GM18867 (cell line): ENCODE results near the gene GPR146.

Source experiments
- ATAC-seq: cut with Tn5 transposase; IDR thresholded peaks from one replicate; pipeline ENCODE4 v1.9.1; 2021; ENCODE audit warnings: mild to moderate bottlenecking, moderate library complexity; ENCODE audit not compliant: unreplicated experiment

Gene GPR146

DNA sequence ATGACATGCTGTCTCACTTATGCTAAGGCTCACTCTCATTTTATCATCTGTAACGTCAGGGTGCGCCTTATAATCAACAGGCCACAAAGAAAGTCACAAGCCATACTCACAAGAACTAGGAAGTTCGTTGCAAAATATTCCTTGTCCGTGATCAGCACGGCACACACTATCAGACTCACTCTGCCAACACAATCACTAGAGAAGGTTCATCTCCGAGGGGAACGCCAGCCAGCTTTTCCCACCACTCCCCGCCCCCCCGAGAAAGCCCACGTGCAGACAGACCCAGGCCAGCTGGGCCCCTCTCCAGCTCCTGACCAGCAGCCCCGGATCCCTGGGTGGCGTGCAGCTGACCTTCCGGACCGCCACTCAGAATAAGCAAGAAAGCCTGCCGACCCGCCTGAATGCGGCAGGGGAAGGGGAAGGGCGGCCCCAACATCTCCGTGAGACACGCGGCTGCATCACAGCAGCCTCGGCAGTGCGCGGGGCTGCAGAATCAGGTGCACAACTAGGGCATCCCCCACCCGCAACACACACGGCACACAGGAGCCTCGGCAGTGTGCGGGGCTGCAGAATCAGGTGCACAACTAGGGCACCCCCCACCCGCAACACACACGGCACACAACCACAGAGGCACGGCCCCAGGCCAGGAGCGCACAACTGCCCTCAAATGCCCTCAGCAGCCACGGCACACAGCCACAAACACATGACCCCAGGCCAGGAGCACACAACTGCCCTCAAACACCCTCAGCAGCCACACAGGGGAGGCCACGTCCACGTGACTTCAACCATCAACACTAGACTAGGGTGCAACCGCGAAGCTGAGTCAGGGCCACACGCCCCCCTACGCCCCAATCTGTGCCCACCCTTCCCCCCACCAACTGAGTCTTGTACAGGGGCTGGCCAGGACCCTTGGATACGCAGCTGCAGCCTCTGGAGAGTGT is 2.5 kb upstream of the GPR146 start:
- ATAC-seq = no peak

DNA sequence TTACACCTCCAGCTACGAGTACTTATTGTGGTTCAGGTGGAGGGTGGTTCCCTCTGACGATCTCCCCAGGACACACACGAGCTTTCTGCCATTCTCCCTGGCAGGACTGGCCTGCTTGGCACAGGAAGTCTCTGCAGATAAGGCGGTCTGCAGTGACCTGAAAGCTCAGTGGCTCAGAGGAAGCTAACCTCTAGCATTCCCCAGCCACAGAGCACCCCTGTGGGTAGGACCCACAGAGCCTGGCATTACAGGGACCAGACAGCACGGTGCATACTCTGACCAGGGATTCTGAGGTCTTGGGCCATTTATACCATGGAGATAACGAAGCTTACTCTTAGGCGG is 1.9 kb upstream of the GPR146 start:
- ATAC-seq = no peak

DNA sequence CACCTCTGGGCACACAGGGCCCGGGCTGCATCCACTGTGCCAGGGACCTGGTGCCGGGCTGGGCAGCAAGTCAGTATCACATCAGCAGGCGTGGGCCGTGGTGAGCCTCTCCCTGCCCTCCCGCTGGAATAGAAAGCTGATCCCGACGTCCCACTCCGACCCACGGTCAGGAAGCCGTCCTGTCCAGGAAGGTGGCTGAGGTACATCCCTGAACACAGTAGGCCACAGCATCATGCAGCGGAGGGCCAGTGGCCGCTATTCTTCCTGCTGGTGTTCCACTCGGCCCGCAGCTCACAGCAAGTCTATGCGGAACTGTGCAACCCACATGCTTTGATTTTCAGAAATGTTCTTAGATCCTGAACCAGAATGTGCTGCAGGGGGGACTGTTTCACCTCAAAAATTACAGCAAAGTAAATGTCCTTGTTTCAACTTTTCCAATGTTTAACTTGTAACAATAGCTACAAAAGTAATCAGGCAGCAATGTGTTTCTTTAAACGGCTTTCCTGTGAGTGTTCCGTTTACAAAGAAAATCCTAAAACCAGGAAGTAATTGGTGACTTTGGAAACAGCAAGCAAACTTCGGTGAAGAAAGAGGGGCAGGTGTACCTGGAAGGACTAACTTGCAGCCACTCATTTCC is 676 bp upstream of the GPR146 start:
- no peak for ATAC-seq

DNA sequence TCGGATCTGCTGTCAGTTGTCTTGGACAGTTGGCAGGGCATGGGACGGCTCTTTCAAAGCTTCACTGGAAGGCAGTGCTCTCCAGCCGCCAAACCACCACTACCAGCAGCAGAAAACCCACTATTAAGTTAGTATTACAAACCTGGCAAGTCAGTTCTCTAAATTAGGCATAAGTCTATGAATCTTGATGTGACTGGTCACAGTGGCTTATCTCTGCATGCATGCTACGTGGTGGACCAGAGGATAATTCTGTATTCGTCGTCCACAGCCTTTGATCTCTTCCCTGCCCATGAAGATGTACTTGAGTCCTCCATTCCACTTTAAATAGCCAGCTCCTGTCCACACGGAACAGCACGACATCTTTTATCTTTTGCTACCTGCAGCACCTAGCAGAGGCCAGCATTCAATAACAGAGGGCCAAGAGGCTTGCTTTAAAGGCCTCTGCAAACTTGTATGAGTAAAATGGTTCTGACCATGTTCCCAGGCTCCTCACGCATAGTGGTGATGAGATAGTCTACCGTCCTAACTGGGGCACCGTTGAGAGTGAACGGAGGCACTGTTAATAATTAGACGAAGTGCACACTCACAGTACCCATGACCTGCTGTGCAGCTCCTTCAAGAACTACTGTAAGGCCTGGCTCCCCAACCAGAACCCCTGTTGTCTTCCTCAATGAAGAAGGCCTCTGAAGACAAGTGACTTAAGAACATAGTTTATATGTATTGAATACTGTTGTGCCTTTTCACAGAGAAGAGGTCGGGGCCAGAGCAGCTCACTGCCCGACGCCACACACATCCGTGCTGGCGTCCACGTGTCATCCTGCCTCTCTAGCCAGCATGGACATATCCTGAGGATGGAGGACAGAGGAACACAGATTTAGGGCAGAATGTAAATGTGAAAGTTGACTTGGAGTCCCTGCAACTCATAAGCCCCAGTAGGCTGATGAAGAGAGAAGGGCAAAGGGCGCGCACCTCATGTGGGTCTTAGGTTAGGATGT is 1.0 kb downstream of the GPR146 start:
- no peak for ATAC-seq

DNA sequence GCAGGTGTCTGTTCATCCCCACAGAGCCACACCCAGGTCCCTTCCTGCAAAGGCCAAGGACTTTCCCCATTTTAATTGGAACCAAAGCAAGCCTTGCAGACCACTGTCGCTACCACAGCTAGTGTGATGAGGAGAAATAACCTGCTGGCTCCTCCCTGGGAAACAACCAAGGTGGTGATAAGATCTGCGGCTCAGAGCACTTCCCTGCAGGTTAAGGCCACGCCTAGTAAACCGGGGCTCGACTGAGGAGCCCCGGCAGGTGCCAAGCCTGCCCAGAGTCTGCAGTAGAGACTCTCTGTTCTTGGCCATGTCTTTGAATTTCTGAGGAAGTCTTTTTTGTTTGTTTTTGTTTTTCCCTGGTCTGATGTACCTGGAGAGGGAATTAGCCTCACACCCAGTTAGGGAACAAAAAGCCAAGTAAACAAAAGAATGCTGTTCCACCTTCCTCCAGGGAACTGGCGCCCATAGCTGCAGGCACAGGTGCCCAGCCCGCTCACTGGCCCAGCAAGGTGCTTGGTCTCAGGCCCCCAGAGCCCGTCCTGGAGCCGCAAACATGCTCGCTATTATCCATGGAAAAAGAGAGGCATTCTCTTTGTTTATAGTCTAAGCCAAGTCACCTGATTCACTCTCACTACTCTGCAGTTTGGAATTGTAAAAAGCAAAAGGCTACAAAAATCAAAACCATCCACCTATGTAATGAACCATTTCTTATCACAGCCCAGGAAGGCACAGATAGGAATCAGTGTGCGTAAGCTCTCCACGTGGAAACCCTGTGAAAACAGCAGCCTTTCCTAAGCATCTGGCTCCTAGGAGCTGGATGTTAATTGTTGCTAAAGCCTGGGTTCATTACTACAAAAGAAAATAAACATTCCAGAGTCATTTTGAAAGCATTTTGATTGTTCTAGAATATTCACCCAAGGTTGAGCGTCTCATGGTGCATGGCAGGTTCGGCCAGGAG is 2.7 kb downstream of the GPR146 start:
- ATAC-seq = no peak

DNA sequence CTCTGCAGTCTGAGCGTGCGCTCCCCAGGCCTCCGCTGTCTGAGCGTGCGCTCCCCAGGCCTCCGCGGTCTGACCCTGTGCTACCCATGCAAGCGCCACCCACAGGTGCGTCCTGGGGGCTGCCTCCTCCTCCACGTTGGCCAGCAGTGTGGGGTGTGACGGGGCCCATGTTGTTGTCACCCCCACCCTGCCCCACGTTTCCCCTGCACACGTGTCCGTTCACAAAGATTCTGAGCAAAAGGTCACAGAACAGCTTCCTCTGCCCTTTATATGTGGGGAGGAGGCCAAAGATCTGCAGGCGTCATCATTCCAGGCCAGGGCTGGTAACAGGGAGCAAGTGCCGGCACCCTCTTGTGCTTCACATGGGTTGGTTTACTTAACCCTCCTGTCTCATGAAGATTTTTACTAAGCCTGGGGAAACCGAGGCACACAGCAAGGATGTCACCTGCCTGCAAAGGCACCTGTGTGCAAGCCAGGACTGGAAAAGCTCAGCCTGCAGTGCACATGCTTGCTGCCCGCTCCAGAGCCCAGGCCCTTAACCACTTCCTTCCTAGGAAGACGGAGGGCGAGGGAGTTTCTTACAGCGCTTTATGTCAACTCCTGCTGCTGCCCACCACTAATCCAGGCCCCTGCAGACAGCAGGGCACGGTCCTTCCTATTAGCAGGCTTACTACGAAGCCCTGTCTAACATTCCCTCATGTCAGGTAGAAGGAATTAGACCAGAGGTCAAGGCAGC is 4.8 kb downstream of the GPR146 start:
- no peak for ATAC-seq

DNA sequence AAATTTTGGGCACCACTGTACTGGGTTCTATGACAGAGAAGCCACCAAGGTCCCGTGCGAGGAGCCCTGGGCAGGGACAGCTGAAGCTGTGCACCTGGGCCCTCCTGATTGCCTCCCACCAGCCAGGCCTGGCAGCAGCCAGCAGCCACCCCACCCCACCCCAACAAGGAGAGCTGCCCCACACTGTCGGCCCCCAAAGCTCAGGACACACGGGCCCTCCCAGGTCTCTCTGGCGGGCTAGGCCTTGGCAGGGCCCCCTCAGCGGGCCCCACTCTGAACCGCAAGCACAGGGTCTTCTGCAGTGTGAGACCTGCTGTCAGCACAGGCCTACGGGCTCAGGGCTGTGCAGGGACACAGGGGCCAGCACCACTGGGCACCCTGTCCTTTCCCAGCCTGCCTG is 5.5 kb downstream of the GPR146 start:
- no peak for ATAC-seq

DNA sequence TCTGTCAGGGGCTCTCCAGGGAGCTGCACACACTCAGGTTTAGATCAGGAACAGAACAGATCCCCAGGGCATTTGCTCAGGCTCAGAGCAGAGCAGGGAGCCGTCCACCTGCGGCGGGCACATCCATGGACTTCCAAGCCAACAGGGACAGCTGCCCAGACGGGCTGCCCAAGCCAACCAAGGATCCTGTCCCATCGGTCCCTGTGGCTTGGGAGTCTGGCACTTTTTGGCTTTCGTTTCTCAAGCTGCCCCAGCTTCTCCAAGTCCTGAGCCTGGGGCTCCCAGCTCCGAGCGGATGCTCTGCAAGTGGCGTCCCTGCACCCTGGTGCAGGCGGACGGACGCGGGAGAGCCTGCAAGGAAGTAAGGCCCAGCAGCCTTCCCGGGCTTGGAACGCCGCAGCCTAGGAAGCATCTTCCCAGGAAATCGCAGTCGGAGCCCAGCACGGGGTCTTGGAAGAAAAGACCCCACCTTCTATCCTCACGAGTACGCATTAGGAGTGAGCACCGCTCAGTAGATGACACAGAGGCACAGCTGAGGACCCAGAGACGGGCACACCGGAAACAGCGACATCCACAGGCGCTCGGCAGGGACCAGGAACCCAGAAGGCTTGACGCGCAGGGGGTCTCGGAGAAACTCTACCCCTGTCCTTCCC is 6.0 kb downstream of the GPR146 start:
- no peak for ATAC-seq

DNA sequence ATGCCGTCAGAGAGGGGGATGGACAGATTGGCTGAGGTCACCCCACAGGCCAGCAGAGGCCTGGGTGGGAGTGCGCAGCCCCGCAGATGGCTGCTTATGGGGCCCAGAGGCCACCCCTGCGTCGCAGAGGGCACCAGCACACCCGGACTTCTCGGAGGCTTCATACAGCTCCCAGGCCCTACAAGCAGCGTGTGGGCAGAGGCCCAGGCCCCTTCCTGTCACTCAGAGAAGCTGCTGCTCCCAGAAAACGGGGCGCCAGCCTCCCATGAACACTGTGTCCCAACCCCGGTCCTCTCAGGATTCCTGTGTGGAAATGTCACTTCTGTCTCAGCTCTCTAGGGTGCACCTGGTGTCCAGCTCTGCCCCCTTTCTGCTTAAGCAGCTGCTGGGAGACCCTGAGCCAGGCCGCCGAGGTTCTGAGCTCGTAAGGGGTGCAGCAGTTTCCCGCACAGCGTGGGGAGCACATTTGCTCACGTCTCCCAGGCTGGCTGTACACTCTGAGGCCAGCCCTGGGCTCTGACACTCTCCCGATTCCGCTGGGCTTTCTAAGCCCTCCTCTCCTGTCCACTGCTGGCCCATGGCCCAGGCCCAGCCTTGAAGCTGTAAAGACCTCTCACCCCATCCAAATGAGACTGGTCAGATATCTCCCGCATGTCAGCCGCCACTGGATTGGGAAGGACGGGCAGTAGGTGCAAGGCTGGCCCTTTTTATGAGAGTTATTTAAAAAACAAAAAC is 6.8 kb downstream of the GPR146 start:
- no peak for ATAC-seq

DNA sequence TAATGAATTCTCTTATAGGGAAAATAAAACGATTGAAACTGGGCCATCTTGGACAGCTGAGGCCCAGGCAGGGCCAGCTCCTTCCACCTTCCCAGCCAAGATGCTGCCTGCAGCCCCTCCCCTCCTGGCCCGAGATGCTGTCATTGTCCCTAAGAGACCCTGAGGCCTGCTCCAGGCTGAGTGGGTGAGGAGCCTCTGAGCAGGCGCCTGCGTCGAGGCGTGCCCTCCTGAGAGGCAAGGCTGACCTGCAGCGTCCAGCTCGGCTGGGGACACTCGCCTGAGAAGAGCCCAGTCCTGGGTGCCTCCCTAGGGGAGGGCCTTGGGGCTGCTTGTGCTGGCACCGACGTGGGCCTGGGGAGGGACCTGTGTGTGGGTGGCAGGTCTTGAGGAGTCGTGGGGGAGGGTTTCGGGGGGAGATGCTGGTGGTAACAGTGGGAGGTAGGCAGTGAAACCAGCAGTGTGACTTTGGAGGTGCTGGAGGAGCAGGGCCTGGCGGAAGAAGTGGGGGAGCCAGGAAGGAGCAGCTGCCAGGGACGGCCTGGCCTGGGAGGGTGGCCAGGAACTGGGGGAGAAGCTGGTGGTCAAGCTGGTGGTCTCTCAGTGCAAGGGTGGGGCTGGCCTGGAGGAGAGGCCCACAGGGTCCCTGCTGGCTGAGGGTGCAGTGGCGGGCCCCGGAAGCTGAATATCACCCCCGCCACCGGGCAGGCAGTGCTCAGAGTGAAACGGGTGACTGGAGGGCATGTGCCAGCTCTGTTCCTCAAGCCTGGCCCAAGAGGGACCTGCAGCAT is 7.9 kb downstream of the GPR146 start:
- ATAC-seq = no peak

DNA sequence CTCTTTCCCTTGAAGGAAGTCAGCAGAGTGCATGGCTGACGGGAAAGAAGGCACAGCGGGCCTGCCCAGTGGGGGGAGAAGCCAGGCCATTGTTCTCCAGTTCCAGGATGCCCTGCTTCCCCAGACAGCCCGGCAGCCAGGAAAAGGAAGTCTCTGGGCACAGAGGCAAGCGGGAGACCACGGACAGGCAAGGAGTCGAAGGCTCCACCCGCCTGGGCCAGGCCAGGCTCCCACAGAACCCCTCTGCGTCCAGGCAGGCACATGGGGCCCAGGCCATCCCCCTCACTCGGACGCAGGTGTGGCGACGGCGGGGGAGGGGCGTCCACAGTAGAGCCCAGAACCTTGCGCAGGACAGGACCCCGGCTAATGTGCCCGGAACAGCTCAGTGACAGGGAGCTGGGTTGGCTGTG is 8.7 kb downstream of the GPR146 start:
- no peak for ATAC-seq

DNA sequence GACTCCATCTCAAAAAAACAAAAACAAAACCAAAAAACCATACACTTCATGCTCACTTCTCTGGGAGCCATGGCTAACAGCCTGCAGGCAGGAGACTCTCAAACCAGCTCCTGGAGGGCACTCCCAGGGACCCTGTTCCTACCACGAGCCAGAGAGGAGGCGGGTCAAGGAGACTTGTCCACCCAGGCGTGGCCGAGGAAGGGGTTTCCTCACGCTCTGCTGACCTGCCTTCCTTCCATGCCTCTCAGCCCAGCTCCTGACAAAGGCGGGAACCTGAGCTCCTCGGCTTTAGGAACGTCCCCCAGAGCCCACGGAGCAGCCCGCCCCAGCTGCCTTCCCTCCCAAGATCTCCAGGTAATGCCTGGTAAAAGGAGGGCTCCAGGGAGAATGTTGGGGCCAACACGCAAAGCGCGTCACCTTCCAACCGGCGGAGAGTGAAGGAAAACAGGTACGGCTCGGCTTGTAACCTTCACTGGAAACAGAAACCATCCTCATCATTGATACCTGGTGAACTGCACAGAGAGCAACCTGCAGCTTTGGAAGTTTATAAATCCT is 9.5 kb downstream of the GPR146 start:
- ATAC-seq = no peak

DNA sequence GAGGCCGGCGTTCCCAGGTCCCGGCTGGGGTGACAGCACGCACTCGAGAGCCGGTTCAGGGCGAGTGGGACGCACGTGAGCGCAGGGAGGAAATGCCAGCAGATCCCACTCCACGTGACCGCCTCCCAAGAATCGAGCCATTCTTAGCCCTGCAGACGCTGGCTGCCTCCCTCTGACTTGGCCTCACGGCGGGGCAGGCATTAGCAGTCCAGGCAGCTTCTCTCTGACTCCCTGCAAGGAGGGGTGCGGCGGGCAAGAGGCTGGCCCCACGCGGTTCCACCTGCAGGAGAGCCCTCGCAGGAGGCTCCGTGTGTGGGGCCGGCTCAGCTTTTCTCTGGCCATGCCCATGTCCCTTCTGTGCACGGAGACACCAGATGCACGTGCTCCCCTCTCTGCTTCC is 10.1 kb downstream of the GPR146 start:
- no peak for ATAC-seq

DNA sequence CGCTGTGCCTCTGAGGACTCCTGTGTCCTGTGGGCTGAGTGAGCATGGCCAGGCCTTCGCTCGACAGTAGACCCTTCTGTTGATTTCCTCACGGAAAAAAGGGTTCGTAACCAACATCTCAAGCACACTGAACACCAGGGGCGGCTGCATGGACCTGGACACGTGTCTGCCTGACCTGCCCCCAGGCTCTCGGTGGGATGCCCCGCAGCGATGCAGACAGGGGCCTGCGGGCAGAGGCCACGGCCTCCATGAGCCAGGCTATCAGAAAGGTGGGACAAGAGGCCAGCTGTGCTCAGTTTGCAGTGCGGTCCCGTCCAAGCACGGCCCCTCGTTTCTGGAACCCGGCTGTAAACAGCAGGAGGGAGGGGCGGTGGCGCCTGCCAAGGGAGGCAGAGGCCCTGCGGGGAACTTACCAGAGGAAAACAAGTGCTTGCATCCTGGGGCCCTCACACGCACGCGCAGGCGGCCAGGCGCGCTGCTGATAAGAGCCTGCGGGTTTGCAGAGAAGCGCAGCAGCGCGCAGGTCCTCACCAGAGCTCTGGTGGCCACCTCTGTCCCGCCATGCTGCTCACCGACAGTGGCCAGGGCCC is 10.6 kb downstream of the GPR146 start:
- no peak for ATAC-seq

DNA sequence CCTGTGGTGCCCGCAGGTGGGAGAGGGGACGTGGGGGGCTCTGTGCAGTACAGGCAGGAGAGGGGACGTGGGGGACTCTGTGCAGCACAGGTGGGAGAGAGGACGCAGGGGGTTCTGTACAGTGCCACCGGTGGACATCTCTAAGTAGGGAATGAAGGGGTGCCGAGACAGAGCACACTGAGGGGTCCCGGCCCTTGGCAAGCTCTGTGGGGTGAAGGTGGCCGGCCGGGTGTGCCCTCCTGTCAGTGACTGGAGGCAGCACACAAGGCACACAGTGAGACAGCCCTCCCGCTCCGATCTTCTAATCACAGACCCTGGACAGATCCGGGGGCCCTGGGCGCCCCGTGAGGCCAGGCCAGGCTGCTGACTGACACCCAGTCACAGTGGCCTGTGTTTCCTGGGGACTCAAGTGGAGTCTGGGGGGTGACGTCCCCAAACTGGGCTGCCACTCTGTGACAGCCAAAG is 11.2 kb downstream of the GPR146 start:
- no peak for ATAC-seq

DNA sequence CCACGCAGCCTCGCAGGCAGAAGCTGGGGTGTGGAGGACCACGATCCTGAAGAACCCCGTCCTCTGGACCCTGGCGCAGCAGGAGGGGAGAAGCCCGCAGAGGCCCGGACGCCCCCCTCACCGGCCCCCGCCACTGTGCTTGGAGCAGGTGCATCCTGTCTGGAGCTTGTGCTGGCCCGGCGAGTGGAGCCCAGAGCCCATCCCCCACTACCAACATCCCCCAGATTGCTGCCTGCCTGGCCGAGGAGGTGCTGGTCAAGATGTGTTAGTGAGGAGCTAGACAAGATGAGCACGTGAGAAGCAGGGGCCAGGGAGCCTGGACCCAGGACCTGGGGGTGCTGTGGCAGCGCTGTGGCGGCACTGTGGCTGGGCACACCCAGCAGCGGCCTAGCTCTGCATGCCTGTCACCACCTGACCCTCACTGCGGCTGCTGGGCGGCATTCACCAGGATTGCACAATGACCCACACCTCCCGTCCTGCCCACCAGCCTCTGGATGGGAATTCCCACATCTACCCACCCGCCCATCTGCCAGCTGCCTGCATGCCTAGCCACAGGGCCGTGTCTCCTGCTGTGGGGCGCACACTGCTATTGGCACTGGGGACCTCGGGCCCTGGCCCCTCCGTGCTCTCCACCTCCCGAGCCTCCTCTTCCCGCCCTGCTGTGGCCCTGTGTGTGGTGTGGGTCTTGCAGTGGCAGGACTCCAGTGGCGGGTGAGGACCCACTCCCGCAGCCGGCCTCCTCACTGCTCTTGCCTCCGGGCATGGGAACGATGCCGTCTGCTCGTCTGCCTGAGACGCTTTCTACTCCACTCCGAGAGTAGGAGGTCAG is 11.8 kb downstream of the GPR146 start:
- ATAC-seq = no peak
